Suprapubic skin (tissue), 4 donors: ENCODE results near the gene ADAMTS9. TPM values are rescaled to one million over a fixed set of nuclear protein-coding genes. Genes with fewer than 3 reads are reported as not detected.

Experiments used
- DNase-seq, 2 donors: peaks; one replicate each; pipeline ENCODE4 v3.0.0-alpha.2; 2019; ENCODE audit warnings: low spot score in 2 of 2
- H3K27ac ChIP-seq: fragments of 200-600 bp; sonication (generic); one replicate; pipeline ENCODE4 v1.5.1; 2019
- H3K27me3 ChIP-seq: fragments of 200-600 bp; sonication (generic); one replicate; pipeline ENCODE4 v1.5.1; 2019
- H3K36me3 ChIP-seq: fragments of 200-600 bp; sonication (generic); one replicate; pipeline ENCODE4 v1.5.1; 2019
- H3K4me1 ChIP-seq: fragments of 200-600 bp; sonication (generic); one replicate; pipeline ENCODE4 v1.5.1; 2019
- H3K4me3 ChIP-seq: fragments of 200-600 bp; sonication (generic); one replicate; pipeline ENCODE4 v1.5.1; 2019; ENCODE audit warnings: mild to moderate bottlenecking
- H3K9me3 ChIP-seq: fragments of 200-600 bp; sonication (generic); one replicate; pipeline ENCODE4 v1.5.1; 2019
- CTCF ChIP-seq, 2 donors: fragments of 200-600 bp in 1 of 2; fragments of 450-650 bp in 1 of 2; sonication (generic) in 1 of 2; IDR thresholded peaks; one replicate each; pipeline ENCODE4 v1.5.1; 2016 to 2019; ENCODE audit warnings: antibody characterized with exemption in 2 of 2, mild to moderate bottlenecking in 1 of 2, moderate library complexity in 1 of 2
- EP300 ChIP-seq: sonication (generic); formaldehyde crosslinking; IDR thresholded peaks from one replicate; pipeline ENCODE4 v1.6.1; 2017; ENCODE audit warnings: antibody characterized with exemption
- POLR2A ChIP-seq, 2 donors: fragments of 450-650 bp; IDR thresholded peaks; one replicate each; pipeline ENCODE4 v1.6.1; 2017; ENCODE audit warnings: antibody characterized with exemption in 2 of 2, mild to moderate bottlenecking in 2 of 2, moderate library complexity in 2 of 2
- POLR2AphosphoS5 ChIP-seq, 3 donors: sonication (generic); formaldehyde crosslinking; IDR thresholded peaks; one replicate each; pipeline ENCODE4 v1.6.1; 2017; ENCODE audit warnings: antibody characterized with exemption in 3 of 3
- WGBS: methylation state at CpG from one replicate; pipeline ENCODE4 v1.1.5; 2018; 5-methylcytosine and 5-hydroxymethylcytosine counted together
- total RNA-seq, 4 donors: library from RNA; depleted of rRNA; stranded (reverse); fragments of >200 nt; gene quantifications; one replicate each; pipeline ENCODE4 v1.1.0, GENCODE V29; 2016

The ADAMTS9 gene
- total RNA-seq, 4 donors from 2014 or later = 7.8 to 32.8 (median 9.3) TPM

- no peak overlapping the region for H3K4me3 ChIP-seq
- H3K4me1 ChIP-seq = peaks cover 24% of the 10 kb centered on the region
- no peak for TF ChIP-seq EP300
- no peak for TF ChIP-seq CTCF (IDR thresholded peaks at IDR 0.05)
- TF ChIP-seq POLR2AphosphoS5 (IDR thresholded peaks at IDR 0.05) = no peak
- TF ChIP-seq POLR2A (IDR thresholded peaks at IDR 0.05) = no peak
- H3K27ac ChIP-seq = no peak overlapping the region
- no peaks in the 10 kb centered on the region for H3K36me3 ChIP-seq
- peaks cover 14% of the 10 kb centered on the region for H3K27me3 ChIP-seq
- no peaks in the 10 kb centered on the region for H3K9me3 ChIP-seq
- WGBS = 71% methylated on average over 3 of the region's 3 CpGs
- peak in 1 of 2 donors; percentile 59 for DNase-seq
Measured at GRCh38 chr3:64691051-64691450, 3.3 kb upstream of the ADAMTS9 start.

GRCh38 chr3:64687086-64687780 is 567 bp downstream of the ADAMTS9 start:
- peak overlapping the region; percentile 74 for H3K4me3 ChIP-seq
- peak overlapping the region; percentile 93 for H3K27ac ChIP-seq
- DNase-seq = peak in 1 of 2 donors; percentile 59
- TF ChIP-seq CTCF (IDR thresholded peaks at IDR 0.05) = no peak
- no peak for TF ChIP-seq EP300
- TF ChIP-seq POLR2AphosphoS5 (IDR thresholded peaks at IDR 0.05) = no peak
- no peak for TF ChIP-seq POLR2A (IDR thresholded peaks at IDR 0.05)
- H3K9me3 ChIP-seq = no peaks in the 10 kb centered on the region
- 1% methylated on average over 13 of the region's 42 CpGs for WGBS
- H3K4me1 ChIP-seq = peaks cover 33% of the 10 kb centered on the region
- H3K27me3 ChIP-seq = peaks cover 23% of the 10 kb centered on the region
- H3K36me3 ChIP-seq = no peaks in the 10 kb centered on the region

GRCh38 chr3:64686446-64686908 is 1.3 kb downstream of the ADAMTS9 start:
- H3K36me3 ChIP-seq = no peaks in the 10 kb centered on the region
- under 1% methylated on average over 30 of the region's 31 CpGs for WGBS
- H3K9me3 ChIP-seq = no peaks in the 10 kb centered on the region
- TF ChIP-seq POLR2AphosphoS5 (IDR thresholded peaks at IDR 0.05) (no peak), POLR2A (IDR thresholded peaks at IDR 0.05) (no peak), CTCF (IDR thresholded peaks at IDR 0.05) (no peak), EP300 (no peak)
- H3K27me3 ChIP-seq = peaks cover 23% of the 10 kb centered on the region
- no peak for DNase-seq
- H3K4me3 ChIP-seq = peak overlapping the region; percentile 74
- H3K27ac ChIP-seq = peak overlapping the region; percentile 93
- peaks cover 33% of the 10 kb centered on the region for H3K4me1 ChIP-seq

- Histone ChIP-seq H3K36me3 (no peaks in the 10 kb centered on the region), H3K4me3 (peak overlapping the region; percentile 74), H3K27ac (peak overlapping the region; percentile 93), H3K4me1 (peaks cover 33% of the 10 kb centered on the region), H3K9me3 (no peaks in the 10 kb centered on the region), H3K27me3 (peaks cover 23% of the 10 kb centered on the region)
- peak in 1 of 2 donors; percentile 61 for TF ChIP-seq POLR2A (IDR thresholded peaks at IDR 0.05)
- TF ChIP-seq CTCF (IDR thresholded peaks at IDR 0.05) = peak in 1 of 2 donors; percentile 36
- TF ChIP-seq POLR2AphosphoS5 (IDR thresholded peaks at IDR 0.05) = peak in 1 of 3 donors; percentile 7
- TF ChIP-seq EP300 = peak; percentile 45
- DNase-seq = peak; percentile 89 to 91
- WGBS = under 1% methylated on average over 28 of the region's 42 CpGs
Measured at GRCh38 chr3:64685800-64686445, 1.9 kb downstream of the ADAMTS9 start.

GRCh38 chr3:64685331-64685799 is 2.4 kb downstream of the ADAMTS9 start:
- peak overlapping the region; percentile 74 for H3K4me3 ChIP-seq
- TF ChIP-seq POLR2AphosphoS5 (IDR thresholded peaks at IDR 0.05) = no peak
- peak; percentile 30 for TF ChIP-seq EP300
- TF ChIP-seq CTCF (IDR thresholded peaks at IDR 0.05) = peak in 1 of 2 donors; percentile 15
- H3K27ac ChIP-seq = peak overlapping the region; percentile 93
- H3K27me3 ChIP-seq = peaks cover 23% of the 10 kb centered on the region
- WGBS = 10% methylated on average over 21 of the region's 32 CpGs
- no peaks in the 10 kb centered on the region for H3K36me3 ChIP-seq
- peak in 1 of 2 donors; percentile 74 for DNase-seq
- H3K9me3 ChIP-seq = no peaks in the 10 kb centered on the region
- H3K4me1 ChIP-seq = peaks cover 33% of the 10 kb centered on the region
